ENCODE results near the gene GPATCH8. TPM values are rescaled to one million over a fixed set of nuclear protein-coding genes. Genes with fewer than 3 reads are reported as not detected.
"Not testable (repeated sequence)": the region's sequence is repeated elsewhere in the genome, so short reads cannot be mapped to it uniquely, and the experiment has no call there.

The GPATCH8 gene
- total RNA-seq, 2 experiments from 2014 or later = 46.1 to 51.6 TPM

- H3K27ac Mint-ChIP-seq; H3K9me3 Mint-ChIP-seq (ENCODE audit: low read depth); H3K27me3 Mint-ChIP-seq; H3K4me3 Mint-ChIP-seq; DNase-seq; H3K4me1 Mint-ChIP-seq; H3K36me3 Mint-ChIP-seq; ATAC-seq; CTCF ChIA-PET: not testable (repeated sequence)
Observed at GRCh38 chr17:44506939-44507604, 3.9 kb upstream of the GPATCH8 start.

- no peak for DNase-seq
- Mint-ChIP-seq H3K27ac (peak overlapping the region; percentile 97), H3K9me3 (ENCODE audit: low read depth) (no peaks in the 10 kb centered on the region), H3K36me3 (peaks cover 9% of the 10 kb centered on the region), H3K27me3 (no peaks in the 10 kb centered on the region), H3K4me1 (peaks cover 27% of the 10 kb centered on the region), H3K4me3 (peak overlapping the region; percentile 99)
- CTCF ChIA-PET = interaction anchor here (1.9 kb wide), 1 partner anchor 21 kb away, joined by 7 read pairs; no protein-coding TSS in a partner anchor
- peak; percentile 29 for ATAC-seq
Observed at GRCh38 chr17:44502598-44503146, 534 bp downstream of the GPATCH8 start.

GRCh38 chr17:44501866-44502375 lies 1.3 kb downstream of the GPATCH8 start:
- H3K36me3 Mint-ChIP-seq = peaks cover 9% of the 10 kb centered on the region
- no peak for DNase-seq
- peak overlapping the region; percentile 99 for H3K4me3 Mint-ChIP-seq
- H3K27me3 Mint-ChIP-seq = no peaks in the 10 kb centered on the region
- peaks cover 27% of the 10 kb centered on the region for H3K4me1 Mint-ChIP-seq
- peak overlapping the region; percentile 97 for H3K27ac Mint-ChIP-seq
- no peak for ATAC-seq
- CTCF ChIA-PET = no interaction called here
- H3K9me3 Mint-ChIP-seq (ENCODE audit: low read depth) = no peaks in the 10 kb centered on the region

- DNase-seq (no peak), ATAC-seq (no peak)
- Mint-ChIP-seq H3K36me3 (peaks cover 11% of the 10 kb centered on the region), H3K27ac (no peak overlapping the region), H3K27me3 (no peaks in the 10 kb centered on the region), H3K9me3 (ENCODE audit: low read depth) (no peaks in the 10 kb centered on the region), H3K4me3 (no peak overlapping the region), H3K4me1 (peaks cover 27% of the 10 kb centered on the region)
- CTCF ChIA-PET = interaction anchor here (1.5 kb wide), 1 partner anchor 23 kb away, joined by 6 read pairs; no protein-coding TSS in a partner anchor
Observed at GRCh38 chr17:44499722-44500121, 3.5 kb downstream of the GPATCH8 start.

GRCh38 chr17:44496815-44497214 lies 6.4 kb downstream of the GPATCH8 start:
- DNase-seq = no peak
- no peak overlapping the region for H3K4me3 Mint-ChIP-seq
- H3K27ac Mint-ChIP-seq = no peak overlapping the region
- no peaks in the 10 kb centered on the region for H3K9me3 Mint-ChIP-seq (ENCODE audit: low read depth)
- no peak for ATAC-seq
- CTCF ChIA-PET = no interaction called here
- H3K27me3 Mint-ChIP-seq = no peaks in the 10 kb centered on the region
- peaks cover 15% of the 10 kb centered on the region for H3K36me3 Mint-ChIP-seq
- peaks cover 24% of the 10 kb centered on the region for H3K4me1 Mint-ChIP-seq

GRCh38 chr17:44493339-44493738 lies 9.9 kb downstream of the GPATCH8 start:
- no peaks in the 10 kb centered on the region for H3K9me3 Mint-ChIP-seq (ENCODE audit: low read depth)
- H3K36me3 Mint-ChIP-seq = peaks cover 32% of the 10 kb centered on the region
- no peak for DNase-seq
- peaks cover 9% of the 10 kb centered on the region for H3K4me1 Mint-ChIP-seq
- H3K4me3 Mint-ChIP-seq = no peak overlapping the region
- no peak for ATAC-seq
- H3K27me3 Mint-ChIP-seq = no peaks in the 10 kb centered on the region
- H3K27ac Mint-ChIP-seq = no peak overlapping the region
- CTCF ChIA-PET = no interaction called here

- H3K36me3 Mint-ChIP-seq = peaks cover 30% of the 10 kb centered on the region
- H3K9me3 Mint-ChIP-seq (ENCODE audit: low read depth) = no peaks in the 10 kb centered on the region
- H3K4me3 Mint-ChIP-seq = no peak overlapping the region
- DNase-seq = no peak
- CTCF ChIA-PET = no interaction called here
- no peaks in the 10 kb centered on the region for H3K27me3 Mint-ChIP-seq
- peaks cover 7% of the 10 kb centered on the region for H3K4me1 Mint-ChIP-seq
- H3K27ac Mint-ChIP-seq = no peak overlapping the region
- no peak for ATAC-seq
Observed at GRCh38 chr17:44492706-44493272, 10.4 kb downstream of the GPATCH8 start.

GRCh38 chr17:44489581-44489980 lies 13.6 kb downstream of the GPATCH8 start:
- DNase-seq (no peak), ATAC-seq (no peak)
- no peaks in the 10 kb centered on the region for H3K27me3 Mint-ChIP-seq
- H3K27ac Mint-ChIP-seq = no peak overlapping the region
- H3K9me3 Mint-ChIP-seq (ENCODE audit: low read depth) = no peaks in the 10 kb centered on the region
- H3K4me3 Mint-ChIP-seq = no peak overlapping the region
- H3K4me1 Mint-ChIP-seq = peaks cover 8% of the 10 kb centered on the region
- CTCF ChIA-PET = no interaction called here
- peaks cover 32% of the 10 kb centered on the region for H3K36me3 Mint-ChIP-seq

- peaks cover 4% of the 10 kb centered on the region for H3K4me1 Mint-ChIP-seq
- no peaks in the 10 kb centered on the region for H3K27me3 Mint-ChIP-seq
- DNase-seq (no peak), ATAC-seq (no peak)
- H3K9me3 Mint-ChIP-seq (ENCODE audit: low read depth) = no peaks in the 10 kb centered on the region
- H3K27ac Mint-ChIP-seq = no peak overlapping the region
- no peak overlapping the region for H3K4me3 Mint-ChIP-seq
- CTCF ChIA-PET = interaction anchor here (0.6 to 2.0 kb wide), 2 partner anchors 36 to 59 kb away, joined by 3 to 6 read pairs; no protein-coding TSS in a partner anchor
- H3K36me3 Mint-ChIP-seq = peaks cover 26% of the 10 kb centered on the region
Observed at GRCh38 chr17:44487170-44487569, 16.0 kb downstream of the GPATCH8 start.

- Mint-ChIP-seq H3K27ac (no peak overlapping the region), H3K36me3 (peaks cover 10% of the 10 kb centered on the region), H3K9me3 (ENCODE audit: low read depth) (no peaks in the 10 kb centered on the region), H3K4me1 (no peaks in the 10 kb centered on the region), H3K4me3 (no peak overlapping the region), H3K27me3 (no peaks in the 10 kb centered on the region)
- DNase-seq = no peak
- ATAC-seq = no peak
- CTCF ChIA-PET = no interaction called here
Observed at GRCh38 chr17:44473367-44473766, 29.8 kb downstream of the GPATCH8 start.

GRCh38 chr17:44469676-44470075 lies 33.5 kb downstream of the GPATCH8 start:
- CTCF ChIA-PET = interaction anchor here (1.4 kb wide), 1 partner anchor 22 kb away, joined by 5 read pairs; no protein-coding TSS in a partner anchor
- peaks cover 10% of the 10 kb centered on the region for H3K4me1 Mint-ChIP-seq

GRCh38 chr17:44467108-44467507 lies 36.1 kb downstream of the GPATCH8 start:
- CTCF ChIA-PET = interaction anchor here (1.0 kb wide), 1 partner anchor 13 kb away, joined by 3 read pairs; no protein-coding TSS in a partner anchor
- H3K27ac Mint-ChIP-seq = no peak overlapping the region
- no peak for DNase-seq
- ATAC-seq = no peak
- no peaks in the 10 kb centered on the region for H3K27me3 Mint-ChIP-seq
- H3K4me1 Mint-ChIP-seq = peaks cover 12% of the 10 kb centered on the region
- peaks cover 12% of the 10 kb centered on the region for H3K36me3 Mint-ChIP-seq
- no peaks in the 10 kb centered on the region for H3K9me3 Mint-ChIP-seq (ENCODE audit: low read depth)
- no peak overlapping the region for H3K4me3 Mint-ChIP-seq

More at GRCh38 chr17:44469676-44470075, 33.5 kb downstream of the GPATCH8 start:
- peaks cover 11% of the 10 kb centered on the region for H3K36me3 Mint-ChIP-seq
- no peaks in the 10 kb centered on the region for H3K9me3 Mint-ChIP-seq (ENCODE audit: low read depth)
- no peak for ATAC-seq
- H3K4me3 Mint-ChIP-seq = no peak overlapping the region
- no peak overlapping the region for H3K27ac Mint-ChIP-seq
- no peaks in the 10 kb centered on the region for H3K27me3 Mint-ChIP-seq
- DNase-seq = no peak

- ATAC-seq = no peak
- CTCF ChIA-PET = no interaction called here
- Mint-ChIP-seq H3K27me3 (no peaks in the 10 kb centered on the region), H3K4me3 (no peak overlapping the region), H3K9me3 (ENCODE audit: low read depth) (no peaks in the 10 kb centered on the region), H3K4me1 (peaks cover 12% of the 10 kb centered on the region), H3K36me3 (peaks cover 13% of the 10 kb centered on the region), H3K27ac (no peak overlapping the region)
- DNase-seq = no peak
Observed at GRCh38 chr17:44466339-44466738, 36.9 kb downstream of the GPATCH8 start.

- DNase-seq (no peak), ATAC-seq (no peak)
- no peaks in the 10 kb centered on the region for H3K27me3 Mint-ChIP-seq
- H3K9me3 Mint-ChIP-seq (ENCODE audit: low read depth) = no peaks in the 10 kb centered on the region
- H3K4me1 Mint-ChIP-seq = peaks cover 12% of the 10 kb centered on the region
- CTCF ChIA-PET = no interaction called here
- H3K4me3 Mint-ChIP-seq = no peak overlapping the region
- peaks cover 12% of the 10 kb centered on the region for H3K36me3 Mint-ChIP-seq
- H3K27ac Mint-ChIP-seq = no peak overlapping the region
Observed at GRCh38 chr17:44465897-44466296, 37.3 kb downstream of the GPATCH8 start.
